Bronchial epithelial cell (primary cell): ENCODE data around the gene ANGEL2. TPM values are rescaled to one million over a fixed set of nuclear protein-coding genes. Genes with fewer than 3 reads are reported as not detected.

Source experiments
- DNase-seq: peaks from one replicate; pipeline ENCODE4 v3.0.0-alpha.2; 2010; ENCODE audit warnings: low read depth
- FAIRE-seq: peaks from 2 replicates; lab custom pipeline; 2011; peaks lifted over from hg19 to GRCh38; lab: Jason Lieb, UNC
- H3K27me3 ChIP-seq: 2 replicates; pipeline ENCODE4 v1.5.1; 2011; ENCODE audit warnings: low read length; ENCODE audit not compliant: control insufficient read depth, insufficient read depth
- H3K36me3 ChIP-seq: 2 replicates; pipeline ENCODE4 v1.5.1; 2011; ENCODE audit warnings: low read length; ENCODE audit not compliant: control insufficient read depth, insufficient read depth
- H3K4me3 ChIP-seq: 2 replicates; pipeline ENCODE4 v1.5.1; 2011; ENCODE audit warnings: mild to moderate bottlenecking, low read depth, low read length, control low read depth
- total RNA-seq: library from RNA; depleted of rRNA; stranded (reverse); fragments of >200 nt; gene quantifications from 2 replicates; pipeline ENCODE4 v1.2.1, GENCODE V29; 2014
- TF ChIP-seq, protein P1 (sequence below): IDR thresholded peaks from 2 replicates; pipeline ENCODE4 v1.5.1; 2011; ENCODE audit warnings: mild to moderate bottlenecking, moderate library complexity, low read length, control low read depth, inconsistent platforms; ENCODE audit not compliant: insufficient read depth, severe bottlenecking

Gene ANGEL2
- total RNA-seq, 1 donor from 2014 or later, result 22.4 TPM

DNA sequence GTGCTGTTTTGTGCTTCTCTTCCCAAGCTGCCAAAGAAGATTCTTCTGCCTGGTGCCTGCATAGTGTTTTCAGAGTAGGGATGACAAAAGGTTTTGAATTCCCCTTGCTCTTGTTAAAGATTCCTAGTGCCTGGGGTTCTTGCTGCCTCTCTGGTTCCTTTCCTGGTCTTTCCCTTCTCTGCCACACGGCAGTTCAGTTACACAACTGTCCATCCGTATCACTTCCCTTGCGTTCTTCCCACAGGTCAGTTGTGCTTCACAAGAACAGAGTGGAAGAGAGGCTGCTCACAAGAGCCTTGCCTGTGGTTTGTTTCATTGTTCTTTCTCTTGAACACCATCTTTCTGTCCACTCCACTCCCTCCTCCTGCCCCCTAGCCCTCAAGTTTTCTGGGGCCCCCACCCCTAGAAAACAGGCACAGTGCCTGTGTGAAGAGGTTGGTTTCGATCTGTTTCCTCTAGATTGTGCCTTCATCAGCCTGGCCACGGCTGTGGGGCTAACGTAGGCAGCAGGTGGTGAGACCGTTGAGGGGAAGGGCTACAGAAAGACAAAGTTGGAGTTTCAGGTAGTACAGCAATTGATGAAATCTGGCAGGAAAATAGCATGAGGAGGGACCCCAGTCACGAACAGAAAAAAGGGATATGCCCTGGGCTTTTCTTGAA is 59.6 kb downstream of the ANGEL2 start:
- TF ChIP-seq, protein P1, sequence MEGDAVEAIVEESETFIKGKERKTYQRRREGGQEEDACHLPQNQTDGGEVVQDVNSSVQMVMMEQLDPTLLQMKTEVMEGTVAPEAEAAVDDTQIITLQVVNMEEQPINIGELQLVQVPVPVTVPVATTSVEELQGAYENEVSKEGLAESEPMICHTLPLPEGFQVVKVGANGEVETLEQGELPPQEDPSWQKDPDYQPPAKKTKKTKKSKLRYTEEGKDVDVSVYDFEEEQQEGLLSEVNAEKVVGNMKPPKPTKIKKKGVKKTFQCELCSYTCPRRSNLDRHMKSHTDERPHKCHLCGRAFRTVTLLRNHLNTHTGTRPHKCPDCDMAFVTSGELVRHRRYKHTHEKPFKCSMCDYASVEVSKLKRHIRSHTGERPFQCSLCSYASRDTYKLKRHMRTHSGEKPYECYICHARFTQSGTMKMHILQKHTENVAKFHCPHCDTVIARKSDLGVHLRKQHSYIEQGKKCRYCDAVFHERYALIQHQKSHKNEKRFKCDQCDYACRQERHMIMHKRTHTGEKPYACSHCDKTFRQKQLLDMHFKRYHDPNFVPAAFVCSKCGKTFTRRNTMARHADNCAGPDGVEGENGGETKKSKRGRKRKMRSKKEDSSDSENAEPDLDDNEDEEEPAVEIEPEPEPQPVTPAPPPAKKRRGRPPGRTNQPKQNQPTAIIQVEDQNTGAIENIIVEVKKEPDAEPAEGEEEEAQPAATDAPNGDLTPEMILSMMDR, result no peak
- FAIRE-seq, result no peak
- no peak for DNase-seq
- Histone ChIP-seq H3K36me3 (no peaks in the 10 kb centered on the region), H3K27me3 (peaks cover 13% of the 10 kb centered on the region), H3K4me3 (no peak overlapping the region)

DNA sequence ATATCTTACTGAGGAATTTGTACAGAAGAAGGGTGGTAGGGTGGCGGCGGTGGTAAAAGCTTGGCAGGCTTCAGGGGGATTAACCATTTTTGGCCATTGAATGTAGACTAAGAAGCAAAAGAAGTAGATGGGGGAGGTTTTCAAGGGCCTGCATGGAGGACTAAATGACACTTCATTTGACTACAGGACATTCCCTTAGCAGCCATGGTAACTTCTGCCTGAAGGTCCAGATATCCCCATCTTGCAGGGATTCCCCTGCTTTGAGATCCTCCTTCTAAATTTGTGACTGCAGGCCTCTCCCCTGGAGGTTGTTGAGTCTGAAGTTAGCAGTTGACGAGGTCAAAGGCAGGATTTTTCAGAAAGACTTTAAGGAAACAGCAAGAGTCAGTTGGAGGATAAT is 60.6 kb downstream of the ANGEL2 start:
- DNase-seq (no peak), FAIRE-seq (no peak)
- H3K27me3 ChIP-seq, result peaks cover 18% of the 10 kb centered on the region
- no peak overlapping the region for H3K4me3 ChIP-seq
- no peaks in the 10 kb centered on the region for H3K36me3 ChIP-seq
- TF ChIP-seq, protein P1, result no peak

- H3K36me3 ChIP-seq, result no peaks in the 10 kb centered on the region
- TF ChIP-seq, protein P1, result no peak
- no peak for FAIRE-seq
- DNase-seq, result no peak
- peaks cover 22% of the 10 kb centered on the region for H3K27me3 ChIP-seq
- H3K4me3 ChIP-seq, result no peak overlapping the region
Measured at GRCh38 chr1:212954514-212954913, 61.2 kb downstream of the ANGEL2 start.

DNA sequence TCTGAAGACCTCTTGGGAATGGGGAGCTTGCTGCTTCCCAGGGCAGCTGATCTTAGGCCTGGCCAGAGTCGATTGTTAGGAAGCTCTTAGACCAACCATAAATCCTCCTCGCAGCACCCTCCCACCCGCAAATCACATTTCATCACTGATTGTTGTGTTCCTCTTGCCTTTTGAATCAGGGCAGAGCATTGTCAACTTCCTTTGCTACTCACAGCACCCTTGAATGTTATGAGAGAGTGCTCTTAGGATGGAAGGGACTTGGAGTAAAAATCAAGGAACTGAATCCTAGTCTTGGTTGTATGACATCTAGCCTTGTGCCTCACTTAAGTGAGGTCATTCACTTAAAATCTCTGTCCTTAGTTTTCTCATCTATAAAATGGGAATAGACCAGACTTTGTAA is 62.3 kb downstream of the ANGEL2 start:
- H3K36me3 ChIP-seq, result no peaks in the 10 kb centered on the region
- TF ChIP-seq, protein P1, result no peak
- H3K27me3 ChIP-seq, result peaks cover 25% of the 10 kb centered on the region
- FAIRE-seq (no peak), DNase-seq (no peak)
- no peak overlapping the region for H3K4me3 ChIP-seq

- peaks cover 25% of the 10 kb centered on the region for H3K27me3 ChIP-seq
- FAIRE-seq (no peak), DNase-seq (no peak)
- H3K36me3 ChIP-seq, result no peaks in the 10 kb centered on the region
- no peak overlapping the region for H3K4me3 ChIP-seq
- TF ChIP-seq, protein P1, result no peak
Measured at GRCh38 chr1:212952641-212952976, 63.1 kb downstream of the ANGEL2 start.
